Ascending aorta (tissue), 2 donors: ENCODE data around the gene MAML3. TPM values are rescaled to one million over a fixed set of nuclear protein-coding genes. Genes with fewer than 3 reads are reported as not detected.

Experiments used
- DNase-seq, 2 donors: peaks; one replicate each; pipeline ENCODE4 v3.0.0-alpha.2; 2019; ENCODE audit warnings: low spot score in 2 of 2
- H3K27ac ChIP-seq, 2 donors: fragments of 200-600 bp; sonication (generic); one replicate each; pipeline ENCODE4 v1.5.1; 2016 to 2017; ENCODE audit warnings: mild to moderate bottlenecking in 1 of 2
- H3K27me3 ChIP-seq: fragments of 200-600 bp; sonication (generic); one replicate; pipeline ENCODE4 v1.5.1; 2017
- H3K36me3 ChIP-seq, 2 donors: fragments of 200-600 bp; sonication (generic); one replicate each; pipeline ENCODE4 v1.5.1; 2016
- H3K4me1 ChIP-seq, 2 donors: fragments of 200-600 bp; sonication (generic); one replicate each; pipeline ENCODE4 v1.5.1; 2016 to 2017; ENCODE audit warnings: mild to moderate bottlenecking in 1 of 2
- H3K4me3 ChIP-seq, 2 donors: fragments of 200-600 bp; sonication (generic); one replicate each; pipeline ENCODE4 v1.5.1; 2016 to 2017; ENCODE audit warnings: mild to moderate bottlenecking in 1 of 2
- H3K9me3 ChIP-seq, 2 donors: fragments of 200-600 bp; sonication (generic); one replicate each; pipeline ENCODE4 v1.5.1; 2016
- CTCF ChIP-seq, 3 experiments: fragments of 200-600 bp in 2 of 3; fragments of 450-650 bp in 1 of 3; sonication (generic) in 2 of 3; IDR thresholded peaks; one replicate each; pipeline ENCODE4 v1.5.1; 2016 to 2019; ENCODE audit warnings: antibody characterized with exemption in 3 of 3, mild to moderate bottlenecking in 1 of 3, moderate library complexity in 1 of 3
- intact Hi-C: fragments of 100-400 bp; cut with DNase I; formaldehyde crosslinking; loops from one replicate; pipeline ENCODE4 v1.15.1; 2023
- total RNA-seq: library from RNA; depleted of rRNA; stranded (reverse); fragments of >200 nt; gene quantifications from one replicate; pipeline ENCODE4 v1.1.0, GENCODE V29; 2016

Gene MAML3
- total RNA-seq, 1 donor from 2014 or later = 4.7 TPM

DNA sequence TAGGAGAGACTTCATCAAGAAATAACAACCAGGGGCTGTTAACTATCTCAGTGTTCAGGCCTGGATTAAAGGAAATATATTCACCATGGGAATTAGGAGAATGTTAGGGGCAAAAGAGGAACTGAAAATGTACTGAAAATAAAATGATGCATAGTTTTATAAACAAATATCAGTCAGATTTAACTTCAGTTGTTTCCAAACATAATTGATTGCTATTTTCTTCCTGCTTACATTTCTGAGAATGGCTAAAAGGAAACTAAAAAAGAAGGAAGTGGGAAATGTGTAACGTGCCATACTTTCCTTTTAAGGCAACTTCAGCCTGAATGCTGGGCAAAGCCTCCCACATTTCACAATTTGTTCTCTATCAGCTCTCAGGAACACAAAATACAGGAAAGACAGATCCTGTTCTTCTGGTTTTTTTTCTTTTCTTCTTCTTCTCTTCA is 178.1 kb downstream of the MAML3 start:
- intact Hi-C loops = no loop called here
- Histone ChIP-seq H3K4me1 (peaks cover 7 to 26% of the 10 kb centered on the region in 2 donors), H3K9me3 (no peaks in the 10 kb centered on the region), H3K4me3 (no peak overlapping the region), H3K36me3 (no peaks in the 10 kb centered on the region), H3K27me3 (no peaks in the 10 kb centered on the region), H3K27ac (peak overlapping the region; percentile 77 to 91)
- TF ChIP-seq CTCF (IDR thresholded peaks at IDR 0.05) = no peak
- no peak for DNase-seq

GRCh38 chr4:139973616-139974015 is 180.4 kb downstream of the MAML3 start:
- Histone ChIP-seq H3K27ac (peak overlapping the region; percentile 67 to 76), H3K4me1 (peaks cover 7 to 35% of the 10 kb centered on the region in 2 donors)

GRCh38 chr4:139973015-139973414 is 181.0 kb downstream of the MAML3 start:
- DNase-seq = no peak
- Histone ChIP-seq H3K27me3 (no peaks in the 10 kb centered on the region), H3K4me3 (no peak overlapping the region), H3K9me3 (no peaks in the 10 kb centered on the region), H3K27ac (peak overlapping the region; percentile 67 to 76), H3K4me1 (peaks cover 7 to 35% of the 10 kb centered on the region in 2 donors), H3K36me3 (no peaks in the 10 kb centered on the region)
- no peak for TF ChIP-seq CTCF (IDR thresholded peaks at IDR 0.05)
- intact Hi-C loops = loop anchor here (5.0 kb wide), 1 partner anchor 74 kb away; no protein-coding TSS in a partner anchor

More at GRCh38 chr4:139973616-139974015, 180.4 kb downstream of the MAML3 start:
- DNase-seq = no peak
- H3K27me3 ChIP-seq = no peaks in the 10 kb centered on the region
- H3K4me3 ChIP-seq = no peak overlapping the region
- intact Hi-C loops = loop anchor here (5.0 kb wide), 1 partner anchor 74 kb away; no protein-coding TSS in a partner anchor
- no peaks in the 10 kb centered on the region for H3K36me3 ChIP-seq
- TF ChIP-seq CTCF (IDR thresholded peaks at IDR 0.05) = no peak
- H3K9me3 ChIP-seq = no peaks in the 10 kb centered on the region

GRCh38 chr4:139972305-139972704 is 181.7 kb downstream of the MAML3 start:
- TF ChIP-seq CTCF (IDR thresholded peaks at IDR 0.05) = no peak
- Histone ChIP-seq H3K27ac (peak overlapping the region in 1 of 2 donors; percentile 45), H3K36me3 (no peaks in the 10 kb centered on the region), H3K4me3 (no peak overlapping the region), H3K9me3 (no peaks in the 10 kb centered on the region), H3K27me3 (no peaks in the 10 kb centered on the region), H3K4me1 (peaks cover 7 to 39% of the 10 kb centered on the region in 2 donors)
- DNase-seq = no peak
- intact Hi-C loops = loop anchor here (5.0 kb wide), 1 partner anchor 75 kb away; no protein-coding TSS in a partner anchor

DNA sequence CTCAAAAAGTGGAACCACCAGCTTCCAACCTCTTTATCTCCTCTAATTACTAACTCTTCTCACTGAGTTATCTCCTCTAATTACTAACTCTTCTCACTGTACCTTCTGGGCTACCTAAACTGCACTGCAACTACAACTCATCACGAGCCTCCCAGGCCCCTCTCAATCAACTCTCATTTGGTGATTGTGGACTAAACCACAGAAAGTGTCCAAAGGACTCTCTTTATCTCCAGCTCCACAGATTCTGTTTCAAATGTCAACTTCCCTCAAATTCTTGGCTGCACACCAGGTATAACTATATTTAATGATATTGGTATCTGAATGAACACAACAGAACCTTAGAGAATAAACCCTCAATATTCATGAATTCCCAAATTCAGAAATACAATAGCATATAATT is 182.9 kb downstream of the MAML3 start:
- Histone ChIP-seq H3K27ac (peak overlapping the region; percentile 5), H3K9me3 (no peaks in the 10 kb centered on the region), H3K27me3 (no peaks in the 10 kb centered on the region), H3K4me3 (no peak overlapping the region), H3K4me1 (peaks cover 4 to 34% of the 10 kb centered on the region in 2 donors), H3K36me3 (no peaks in the 10 kb centered on the region)
- DNase-seq = no peak
- intact Hi-C loops = loop anchor here (5.0 kb wide), 1 partner anchor 76 kb away; no protein-coding TSS in a partner anchor
- no peak for TF ChIP-seq CTCF (IDR thresholded peaks at IDR 0.05)
